K562 (cell line): ENCODE results near the gene LMLN. TPM values are rescaled to one million over a fixed set of nuclear protein-coding genes. Genes with fewer than 3 reads are reported as not detected.

ENCODE experiments used
- ATAC-seq: fragments of 200-7000 bp; cut with Tn5 transposase; 3 replicates; pipeline ENCODE4 v1.9.1; 2020; ENCODE audit warnings: moderate library complexity
- BruUV-seq: library from RNA; stranded (reverse); fragments of 400-500 nt; replicated peaks from 2 replicates; lab custom pipeline; 2021; lab: Mats Ljungman, UMichigan
- CTCF ChIA-PET: fragments of 300-600 bp; formaldehyde crosslinking; extraction: SDS; loops from one replicate; lab custom pipeline; 2021; ENCODE audit warnings: low intra/inter-chr PET ratio; lab: Yijun Ruan, JAX
- POLR2A ChIA-PET: fragments of 300-600, 350-650 bp; sonication (Branson Sonifier 250); formaldehyde crosslinking; extraction: SDS; loops from one replicate; lab custom pipeline; 2021; ENCODE audit warnings: antibody characterized with exemption, inconsistent platforms; lab: Yijun Ruan, JAX
- DNase-seq, 4 experiments: peaks; one replicate each; pipeline versions ENCODE4 v3.0.0 to v3.0.0-alpha.2; 2011 to 2018; ENCODE audit warnings: low spot score in 3 of 4, mixed read lengths in 3 of 4; ENCODE audit errors: extremely low read depth in 1 of 4
- FAIRE-seq: peaks from 2 replicates; lab custom pipeline; 2011; peaks lifted over from hg19 to GRCh38; lab: Jason Lieb, UNC
- H2AFZ ChIP-seq: 2 replicates; pipeline ENCODE4 v1.6.0; 2011; ENCODE audit warnings: low read depth, low read length, control low read depth, inconsistent platforms
- H3K27ac ChIP-seq: fragments of 200-600 bp; 3 replicates; pipeline ENCODE4 v1.8.0; 2011; ENCODE audit warnings: low read depth, mild to moderate bottlenecking, control low read depth, inconsistent platforms, low read length, moderate library complexity, mixed read lengths; ENCODE audit errors: extremely low read depth
- H3K27me3 ChIP-seq, 2 experiments: fragments of 300-600 bp in 1 of 2; 2 replicates in 1 of 2; 3 replicates in 1 of 2; pipeline versions ENCODE4 v1.6.0 to v1.8.0; 2011; ENCODE audit warnings: inconsistent platforms in 2 of 2, low read length in 2 of 2, mild to moderate bottlenecking in 1 of 2, mixed read lengths in 1 of 2, moderate library complexity in 1 of 2; ENCODE audit not compliant: control insufficient read depth in 2 of 2, insufficient read depth in 2 of 2
- H3K36me3 ChIP-seq: fragments of 300-600 bp; 3 replicates; pipeline ENCODE4 v1.8.0; 2011; ENCODE audit warnings: mild to moderate bottlenecking, low read length, inconsistent platforms; ENCODE audit not compliant: control insufficient read depth, insufficient read depth
- H3K4me1 ChIP-seq, 2 experiments: fragments of 200-600 bp in 1 of 2; replicated peaks in 1 of 2; 2 replicates in 1 of 2; 3 replicates in 1 of 2; pipeline versions ENCODE4 v1.5.1 to v1.8.0; 2011; ENCODE audit warnings: inconsistent platforms in 2 of 2, low read length in 2 of 2, mild to moderate bottlenecking in 1 of 2, mixed read lengths in 1 of 2, moderate library complexity in 1 of 2; ENCODE audit not compliant: control insufficient read depth in 2 of 2, insufficient read depth in 2 of 2
- H3K4me2 ChIP-seq: 2 replicates; pipeline ENCODE4 v1.6.1; 2011; ENCODE audit warnings: low read length, control low read depth, inconsistent platforms, mixed read lengths; ENCODE audit not compliant: insufficient read depth
- H3K4me3 ChIP-seq: fragments of 200-600 bp; sonication (generic), shearing (Covaris generic); 2 replicates; pipeline ENCODE4 v1.5.1; 2016; ENCODE audit warnings: control low read depth, inconsistent platforms
- H3K79me2 ChIP-seq: fragments of 200-600 bp; 3 replicates; pipeline ENCODE4 v1.8.0; 2011; ENCODE audit warnings: low read length, inconsistent platforms; ENCODE audit not compliant: control insufficient read depth, insufficient read depth
- H3K9ac ChIP-seq, 2 experiments: 2 replicates each; pipeline versions ENCODE4 v1.6.0 to v1.6.1; 2011; ENCODE audit warnings: low read depth in 2 of 2, low read length in 2 of 2, control low read depth in 1 of 2, inconsistent platforms in 1 of 2, mild to moderate bottlenecking in 1 of 2, mixed read lengths in 1 of 2; ENCODE audit not compliant: insufficient read depth in 1 of 2
- H3K9me1 ChIP-seq: one replicate; pipeline ENCODE4 v1.6.0; 2011; ENCODE audit warnings: inconsistent platforms, mild to moderate bottlenecking, low read length, moderate library complexity; ENCODE audit not compliant: control insufficient read depth, insufficient read depth
- H3K9me3 ChIP-seq: replicated peaks from 2 replicates; pipeline ENCODE4 v1.5.1; 2011; ENCODE audit warnings: low read depth, low read length, inconsistent platforms; ENCODE audit not compliant: control insufficient read depth, insufficient read depth
- H4K20me1 ChIP-seq: replicated peaks from 2 replicates; pipeline ENCODE4 v1.6.1; 2011; ENCODE audit warnings: low read length, inconsistent platforms, mixed read lengths; ENCODE audit not compliant: control insufficient read depth, insufficient read depth
- ARID1B ChIP-seq: fragments of 450-650 bp; IDR thresholded peaks from 2 replicates; pipeline ENCODE4 v1.6.1; 2016; ENCODE audit warnings: antibody characterized with exemption, mild to moderate bottlenecking, inconsistent platforms
- BRD4 ChIP-seq: fragments of 200-600 bp; sonication (generic); IDR thresholded peaks from 2 replicates; pipeline ENCODE4 v1.6.1; 2017; ENCODE audit warnings: inconsistent platforms
- FOSL1 ChIP-seq: fragments of 200-800 bp; sonication (Bioruptor generic); conservative IDR thresholded peaks from 2 replicates; pipeline ENCODE4 v1.6.1; 2016; ENCODE audit warnings: missing genetic modification characterization, missing compliant biosample characterization
- HNRNPLL ChIP-seq: fragments of 200-400 bp; formaldehyde crosslinking; IDR thresholded peaks from 2 replicates; pipeline ENCODE4 v1.6.1; 2017; ENCODE audit warnings: low read length, low read depth, mild to moderate bottlenecking; ENCODE audit not compliant: poor library complexity, severe bottlenecking
- MCM5 ChIP-seq: fragments of 450-650 bp; IDR thresholded peaks from 2 replicates; pipeline ENCODE4 v1.6.1; 2016; ENCODE audit warnings: low read depth
- NFXL1 ChIP-seq: fragments of 450-650 bp; formaldehyde crosslinking; IDR thresholded peaks from 2 replicates; pipeline ENCODE4 v1.4.0; 2021; ENCODE audit warnings: mild to moderate bottlenecking
- NR2C2 ChIP-seq, 2 experiments: fragments of 200-800 bp in 1 of 2; sonication (Bioruptor generic) in 1 of 2; sonication (generic) in 1 of 2; formaldehyde crosslinking in 1 of 2; IDR thresholded peaks; 2 replicates each; pipeline versions ENCODE4 v1.6.1 to v1.8.0; 2016 to 2022; ENCODE audit warnings: mild to moderate bottlenecking in 1 of 2, missing compliant biosample characterization in 1 of 2, missing genetic modification characterization in 1 of 2, missing genetic modification reagents in 1 of 2
- RBM34 ChIP-seq: fragments of 200-400 bp; formaldehyde crosslinking; IDR thresholded peaks from 2 replicates; pipeline ENCODE4 v1.6.1; 2018; ENCODE audit warnings: low read length, borderline replicate concordance; ENCODE audit not compliant: insufficient read depth
- TCF3 ChIP-seq: sonication (generic); formaldehyde crosslinking; IDR thresholded peaks from 2 replicates; pipeline ENCODE4 v1.4.0; 2020; ENCODE audit warnings: mild to moderate bottlenecking, missing genetic modification reagents
- VEZF1 ChIP-seq: fragments of 200-800 bp; sonication (Bioruptor generic); IDR thresholded peaks from 2 replicates; pipeline ENCODE4 v1.6.1; 2017; ENCODE audit warnings: missing genetic modification characterization, missing compliant biosample characterization
- YBX1 ChIP-seq: fragments of 450-650 bp; IDR thresholded peaks from 2 replicates; pipeline ENCODE4 v1.7.1; 2016; ENCODE audit warnings: mild to moderate bottlenecking
- ZFPM2 ChIP-seq: fragments of 250-450 bp; sonication (Bioruptor Pico); IDR thresholded peaks from 2 replicates; pipeline ENCODE4 v1.5.1; 2022; ENCODE audit warnings: mild to moderate bottlenecking
- ZNF584 ChIP-seq: fragments of 200-800 bp; sonication (Bioruptor generic); IDR thresholded peaks from 2 replicates; pipeline ENCODE4 v1.6.1; 2016; ENCODE audit warnings: low read depth, mild to moderate bottlenecking, missing genetic modification characterization, missing compliant biosample characterization
- ZNF717 ChIP-seq: fragments of 250-450 bp; sonication (Bioruptor Pico); IDR thresholded peaks from 2 replicates; pipeline ENCODE4 v1.5.0; 2021
- WGBS: fragments of 100-300 bp; shearing (Covaris generic); methylation state at CpG from one replicate; pipeline ENCODE4 v1.1.6; 2016; ENCODE audit warnings: low coverage, mixed read lengths; ENCODE audit not compliant: insufficient coverage; ENCODE audit errors: missing lambda C conversion rate; 5-methylcytosine and 5-hydroxymethylcytosine counted together
- in situ Hi-C: fragments of 300-500 bp; cut with MboI; formaldehyde crosslinking; loops from 4 replicates; pipeline ENCODE4 v1.15.0; 2018; ENCODE audit warnings: inconsistent platforms, mixed read lengths
- intact Hi-C: fragments of 100-400 bp; cut with micrococcal nuclease; formaldehyde crosslinking; loops from 2 replicates; pipeline ENCODE4 v1.14.2; 2022
- polyA plus RNA-seq, 8 experiments: library from polyadenylated mRNA; depleted of rRNA in 4 of 8; stranded (reverse) in 5 of 8; unstranded in 3 of 8; fragments of >200 nt; fragmentation: Nextera tagmentation in 2 of 8; fragmentation: Illumina TruSeq in 1 of 8; extraction: Ambion mirVana in 2 of 8; extraction: Trizol in 1 of 8; gene quantifications; 2 replicates each; pipeline versions ENCODE4 v1.2.1 to v1.2.3, GENCODE V29; 2011 to 2014; ENCODE audit warnings: inconsistent platforms in 1 of 8, missing spikeins in 1 of 8
- total RNA-seq, 7 experiments: library from RNA; depleted of rRNA in 6 of 7; stranded (reverse); fragments of >200 nt in 6 of 7; fragmentation: Illumina TruSeq in 2 of 7; extraction: Trizol in 2 of 7; gene quantifications; 2 replicates each; pipeline versions ENCODE4 v1.2.1 to v1.2.3, GENCODE V29; 2011 to 2021; ENCODE audit warnings: low replicate concordance in 1 of 7
- TF ChIP-seq, protein P1 (sequence below): fragments of 450-650 bp; IDR thresholded peaks from 2 replicates; pipeline ENCODE4 v1.6.1; 2016; ENCODE audit warnings: borderline replicate concordance
- TF ChIP-seq, protein P2 (sequence below), 2 experiments: IDR thresholded peaks; 2 replicates each; pipeline ENCODE4 v1.6.1; 2011; ENCODE audit warnings: borderline replicate concordance in 1 of 2, control low read depth in 1 of 2, low read depth in 1 of 2, low read length in 1 of 2, mild to moderate bottlenecking in 1 of 2, mixed read lengths in 1 of 2, moderate library complexity in 1 of 2; ENCODE audit not compliant: insufficient read depth in 1 of 2, insufficient read length in 1 of 2, poor library complexity in 1 of 2, severe bottlenecking in 1 of 2; ENCODE audit errors: extremely low read depth in 1 of 2

The LMLN gene
- total and polyA plus RNA-seq, 9 of the 15 experiments (the other 6 are each of a cell fraction or from before 2014, with no cell fraction given): 2.2 to 15.9 (median 6.9) TPM

DNA sequence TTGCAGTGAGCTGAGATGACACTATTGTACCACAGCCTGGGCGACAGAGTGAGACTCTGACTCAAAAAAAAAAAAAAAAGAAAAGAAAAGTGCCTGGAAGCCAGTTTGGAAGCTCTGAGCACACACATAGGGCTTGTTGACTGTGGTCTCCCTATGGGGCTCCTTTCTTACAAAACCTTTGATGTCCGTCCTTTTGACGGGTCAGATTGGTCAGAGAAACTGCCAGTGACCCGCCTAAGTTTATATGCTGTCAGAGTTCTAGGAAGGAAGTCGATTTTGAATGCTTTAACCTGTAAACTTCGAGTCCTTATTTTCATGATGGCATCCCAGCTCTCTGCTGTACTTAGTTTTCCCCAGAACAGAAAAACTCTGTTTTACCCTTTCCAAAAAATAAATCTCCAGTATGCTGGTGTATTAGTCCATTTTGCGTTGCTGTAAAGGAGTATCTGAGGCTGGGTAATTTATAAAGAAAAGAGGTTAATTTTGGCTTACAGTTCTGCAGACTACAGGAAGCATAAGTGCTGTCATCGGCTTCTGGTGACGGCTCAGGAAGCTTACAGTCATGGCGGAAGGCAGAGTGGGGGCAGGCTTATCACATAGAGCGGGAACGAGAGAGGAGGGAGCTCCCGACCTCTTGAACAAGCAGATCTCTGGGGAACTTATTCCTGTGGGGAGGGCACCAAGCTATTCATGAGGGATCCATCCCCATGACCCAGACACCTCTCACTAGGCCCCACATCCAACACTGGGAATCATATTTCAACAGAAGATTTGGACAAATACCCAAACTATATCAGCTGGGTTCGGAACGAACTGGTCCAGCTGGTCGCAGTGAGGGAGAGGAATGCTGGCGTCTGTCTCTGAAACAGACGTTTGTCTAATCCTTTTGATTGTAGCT, 72.3 kb downstream of the LMLN start:
- Histone ChIP-seq H3K36me3 (peaks cover 15% of the 10 kb centered on the region), H4K20me1 (no peaks in the 10 kb centered on the region), H3K27me3 (no peaks in the 10 kb centered on the region), H3K9me3 (no peaks in the 10 kb centered on the region), H3K4me3 (no peak overlapping the region; the same call in 1 of the 2 replicates), H3K27ac (peak overlapping the region; percentile 75), H3K9me1 (no peaks in the 10 kb centered on the region), H3K9ac (peak overlapping the region; percentile 60 to 83), H3K4me1 (peaks cover 15 to 48% of the 10 kb centered on the region in 2 experiments), H3K4me2 (peak overlapping the region; percentile 71), H3K79me2 (no peaks in the 10 kb centered on the region), H2AFZ (peak overlapping the region; percentile 94)
- BruUV-seq: TSS peak; percentile 70
- FAIRE-seq (peak; percentile 82), DNase-seq (peak; percentile 26 to 82 (median 45)), ATAC-seq (peak; percentile 88)
- POLR2A ChIA-PET: interaction anchor here (0.6 to 1.0 kb wide), 5 partner anchors 9 to 171 kb away, joined by 3 read pairs; no protein-coding TSS in a partner anchor
- in situ Hi-C loops: no loop called here
- WGBS: 22% methylated on average over 18 of the region's 18 CpGs
- CTCF ChIA-PET: no interaction called here
- intact Hi-C loops: no loop called here
- TF ChIP-seq NR2C2 (CRISPR knock-in tag; IDR thresholded peaks at IDR 0.05): no peak
- 0 out of 2 replicates have a peak, but pooled peaks have one; percentile 13 for TF ChIP-seq NR2C2 (tag; IDR thresholded peaks at IDR 0.05)
- TF ChIP-seq HNRNPLL: no peak
- TF ChIP-seq RBM34: no peak
- peak; percentile 55; the same call in 1 of the 2 replicates for TF ChIP-seq BRD4
- no peak for TF ChIP-seq ZNF717 (CRISPR knock-in tag)
- no peak for TF ChIP-seq YBX1
- TF ChIP-seq, protein P1, sequence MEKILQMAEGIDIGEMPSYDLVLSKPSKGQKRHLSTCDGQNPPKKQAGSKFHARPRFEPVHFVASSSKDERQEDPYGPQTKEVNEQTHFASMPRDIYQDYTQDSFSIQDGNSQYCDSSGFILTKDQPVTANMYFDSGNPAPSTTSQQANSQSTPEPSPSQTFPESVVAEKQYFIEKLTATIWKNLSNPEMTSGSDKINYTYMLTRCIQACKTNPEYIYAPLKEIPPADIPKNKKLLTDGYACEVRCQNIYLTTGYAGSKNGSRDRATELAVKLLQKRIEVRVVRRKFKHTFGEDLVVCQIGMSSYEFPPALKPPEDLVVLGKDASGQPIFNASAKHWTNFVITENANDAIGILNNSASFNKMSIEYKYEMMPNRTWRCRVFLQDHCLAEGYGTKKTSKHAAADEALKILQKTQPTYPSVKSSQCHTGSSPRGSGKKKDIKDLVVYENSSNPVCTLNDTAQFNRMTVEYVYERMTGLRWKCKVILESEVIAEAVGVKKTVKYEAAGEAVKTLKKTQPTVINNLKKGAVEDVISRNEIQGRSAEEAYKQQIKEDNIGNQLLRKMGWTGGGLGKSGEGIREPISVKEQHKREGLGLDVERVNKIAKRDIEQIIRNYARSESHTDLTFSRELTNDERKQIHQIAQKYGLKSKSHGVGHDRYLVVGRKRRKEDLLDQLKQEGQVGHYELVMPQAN: no peak
- no peak for TF ChIP-seq ZFPM2
- TF ChIP-seq MCM5: no peak
- TF ChIP-seq ZNF584 (CRISPR knock-in tag): no peak
- TF ChIP-seq NFXL1 (CRISPR knock-in tag): no peak
- peak; percentile 29; the same call in 1 of the 2 replicates for TF ChIP-seq ARID1B
- peak; percentile 63 for TF ChIP-seq VEZF1 (CRISPR knock-in tag)
- TF ChIP-seq TCF3 (CRISPR knock-in tag): no peak; the same call in 1 of the 2 replicates
- TF ChIP-seq FOSL1 (tag): no peak
- TF ChIP-seq, protein P2, sequence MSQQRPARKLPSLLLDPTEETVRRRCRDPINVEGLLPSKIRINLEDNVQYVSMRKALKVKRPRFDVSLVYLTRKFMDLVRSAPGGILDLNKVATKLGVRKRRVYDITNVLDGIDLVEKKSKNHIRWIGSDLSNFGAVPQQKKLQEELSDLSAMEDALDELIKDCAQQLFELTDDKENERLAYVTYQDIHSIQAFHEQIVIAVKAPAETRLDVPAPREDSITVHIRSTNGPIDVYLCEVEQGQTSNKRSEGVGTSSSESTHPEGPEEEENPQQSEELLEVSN (IDR thresholded peaks at IDR 0.05; ENCODE audit: borderline replicate concordance in 1 of 2, extremely low read depth in 1 of 2, insufficient read depth in 1 of 2, insufficient read length in 1 of 2, low read depth in 1 of 2, low read length in 1 of 2, poor library complexity in 1 of 2, severe bottlenecking in 1 of 2): peak in 1 of 2 experiments; percentile 81
